Measurements from ENCODE around the gene LHFPL2. TPM values are rescaled to one million over a fixed set of nuclear protein-coding genes. Genes with fewer than 3 reads are reported as not detected.
A peak's percentile ranks its signal among the peaks of the same experiment; 100 is the strongest.

Gene LHFPL2
- total and polyA plus RNA-seq, 2 of the 4 experiments (the other 2 are of a cell fraction), result 6.5 to 11.3 TPM

GRCh38 chr5:78536661-78537196 lies 111.8 kb downstream of the LHFPL2 start:
- H2BK15ac ChIP-seq (ENCODE audit: low read depth, low read length), result 0 out of 3 replicates have a peak overlapping the region, but pooled peaks have one; percentile 40
- H4K91ac ChIP-seq (ENCODE audit: insufficient read depth, low read depth, low read length), result no peak overlapping the region
- no peaks in the 10 kb centered on the region for H3K9me3 ChIP-seq (ENCODE audit: control insufficient read depth, insufficient read depth, low read length)
- H3K4ac ChIP-seq (ENCODE audit: low read depth, low read length), result no peak overlapping the region
- no peak overlapping the region for H3K27ac ChIP-seq (ENCODE audit: insufficient read depth, low read length)
- no peak overlapping the region for H3K18ac ChIP-seq (ENCODE audit: low read depth, low read length)
- no TSS peak for BruUV-seq (replicated peaks)
- H3K4me2 ChIP-seq (ENCODE audit: low read depth, low read length), result no peak overlapping the region
- no peak for ATAC-seq (ENCODE audit: low read depth)
- no peak overlapping the region for H3K4me3 ChIP-seq (ENCODE audit: insufficient read depth, low read depth, low read length)
- CTCF ChIA-PET, result interaction anchor here (0.6 to 1.3 kb wide), 2 partner anchors 30 to 69 kb away, joined by 3 to 4 read pairs; no protein-coding TSS in a partner anchor
- H3K79me1 ChIP-seq (ENCODE audit: low read depth in 1 of 2, low read length in 2 of 2), result peaks cover 27 to 74% of the 10 kb centered on the region in 2 experiments
- POLR2A ChIA-PET (ENCODE audit: unreplicated experiment), result interaction anchor here (0.6 kb wide), 1 partner anchor 588 kb away, joined by 5 read pairs; no protein-coding TSS in a partner anchor
- dilution Hi-C loops (cut with HindIII; ENCODE audit: low sequenced_read_pairs, unreplicated experiment), result no loop called here
- H2BK20ac ChIP-seq (ENCODE audit: low read depth, low read length), result no peak overlapping the region
- no peak overlapping the region for H3K23ac ChIP-seq (ENCODE audit: low read depth, low read length)
- no peak overlapping the region for H2BK120ac ChIP-seq (ENCODE audit: low read depth, low read length)
- intact Hi-C loops (cut with micrococcal nuclease), result loop anchor here (5.0 to 10.0 kb wide), 2 partner anchors 271 to 358 kb away; no protein-coding TSS in a partner anchor
- in situ Hi-C loops (cut with MboI; ENCODE audit: low sequenced_read_pairs), result loop anchor here (5.0 to 10.0 kb wide), 2 partner anchors 101 to 358 kb away; no protein-coding TSS in a partner anchor
- no peak overlapping the region for H3K14ac ChIP-seq (replicated peaks; ENCODE audit: low read depth, low read length)
- DNase-seq, result no peak
- no peak overlapping the region for H3K9ac ChIP-seq (ENCODE audit: low read depth, low read length)
- no peak overlapping the region for H3K56ac ChIP-seq (ENCODE audit: extremely low read depth, insufficient read depth, low read length)
- H2BK5ac ChIP-seq (ENCODE audit: low read depth, low read length, poor library complexity, severe bottlenecking), result no peak overlapping the region
- no peak overlapping the region for H2AFZ ChIP-seq (replicated peaks; ENCODE audit: low read length, poor library complexity)
- no peaks in the 10 kb centered on the region for H4K20me1 ChIP-seq (ENCODE audit: insufficient read depth, low read length)
- WGBS, 2 experiments (ENCODE audit: extremely low coverage in 2 of 2, insufficient read length in 1 of 2), result 90% methylated on average over 2 of the region's 7 CpGs; no CpG with 5 or more reads in 1 of the 2 experiments
- no peak overlapping the region for H4K5ac ChIP-seq (ENCODE audit: low read depth, low read length)
- TF ChIP-seq MAZ (IDR thresholded peaks at IDR 0.05; ENCODE audit: borderline replicate concordance, low read depth, low read length) (no peak), RFX5 (IDR thresholded peaks at IDR 0.05; ENCODE audit: low read depth, low read length) (no peak), MAFK (IDR thresholded peaks at IDR 0.05; ENCODE audit: low read depth, low read length) (no peak), BHLHE40 (IDR thresholded peaks at IDR 0.05; ENCODE audit: low read depth, low read length) (no peak), RCOR1 (IDR thresholded peaks at IDR 0.05; ENCODE audit: insufficient replicate concordance, low read length) (no peak)
- H2AK5ac ChIP-seq (ENCODE audit: low read depth, low read length), result peak overlapping the region; percentile 12; the same call in 1 of the 2 replicates
- H3K4me1 ChIP-seq (ENCODE audit: control insufficient read depth, insufficient read depth, low read length), result peaks cover 11% of the 10 kb centered on the region
- peaks cover 17% of the 10 kb centered on the region for H3K9me1 ChIP-seq (ENCODE audit: insufficient read depth, low read length)
- H4K8ac ChIP-seq (ENCODE audit: low read depth in 2 of 2, low read length in 2 of 2), result peak overlapping the region in 1 of 2 experiments; percentile 17; a peak in 1 of 4 replicates
- no peaks in the 10 kb centered on the region for H3K27me3 ChIP-seq (ENCODE audit: control insufficient read depth, insufficient read depth, low read length)
- no peak overlapping the region for H2AK9ac ChIP-seq (replicated peaks; ENCODE audit: low read depth, low read length, poor library complexity)
- H3K36me3 ChIP-seq (ENCODE audit: control insufficient read depth, insufficient read depth, low read length), result peaks cover 2% of the 10 kb centered on the region; the same call in 1 of the 2 replicates

Data from IMR-90 (cell line).